ENCODE results near the gene MFGE8. TPM values are rescaled to one million over a fixed set of nuclear protein-coding genes. Genes with fewer than 3 reads are reported as not detected.

The MFGE8 gene
- polyA plus RNA-seq, 1 of the 3 experiments (the other 2 are of a cell fraction): 247 TPM

DNA sequence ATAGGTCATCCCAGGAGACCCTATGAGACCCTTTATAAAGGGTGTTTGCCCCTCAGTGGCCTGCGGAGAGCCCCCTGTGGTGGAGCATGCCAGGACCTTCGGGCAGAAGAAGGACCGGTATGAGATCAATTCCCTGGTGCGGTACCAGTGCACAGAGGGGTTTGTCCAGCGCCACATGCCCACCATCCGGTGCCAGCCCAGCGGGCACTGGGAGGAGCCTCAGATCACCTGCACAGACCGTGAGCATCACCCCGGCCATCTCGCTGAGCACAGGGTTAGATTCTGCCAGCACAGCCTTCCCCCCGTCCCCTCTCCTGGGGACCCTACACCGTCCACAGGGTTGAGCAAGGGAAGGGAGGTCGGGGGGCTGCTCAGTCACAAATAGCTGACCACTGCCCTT, 39.4 kb downstream of the MFGE8 start:
- H4K20me1 ChIP-seq (ENCODE audit: insufficient read depth): no peaks in the 10 kb centered on the region
- no peaks in the 10 kb centered on the region for H3K36me3 ChIP-seq (replicated peaks in 1 of 2; ENCODE audit: control insufficient read depth in 1 of 2, insufficient read depth in 2 of 2, low read length in 1 of 2)
- TF ChIP-seq TEAD4 (IDR thresholded peaks at IDR 0.05; ENCODE audit: borderline replicate concordance, insufficient read depth) (no peak), YY1 (IDR thresholded peaks at IDR 0.05; ENCODE audit: low read depth) (no peak), NFIC (IDR thresholded peaks at IDR 0.05; ENCODE audit: borderline replicate concordance) (no peak), EZH2phosphoT487 (IDR thresholded peaks at IDR 0.05; ENCODE audit: borderline replicate concordance, low read depth) (no peak), GABPA (IDR thresholded peaks at IDR 0.05; ENCODE audit: low read depth) (no peak), RXRA (IDR thresholded peaks at IDR 0.05; ENCODE audit: borderline replicate concordance, low read depth) (no peak), SMC3 (IDR thresholded peaks at IDR 0.05; ENCODE audit: low read depth, low read length) (no peak), RAD21 (IDR thresholded peaks at IDR 0.05; ENCODE audit: low read length) (no peak), RCOR1 (IDR thresholded peaks at IDR 0.05; ENCODE audit: low read length) (no peak), SIN3A (IDR thresholded peaks at IDR 0.05; ENCODE audit: borderline replicate concordance, low read depth, low read length) (no peak), GATA2 (CRISPR knock-in tag; IDR thresholded peaks at IDR 0.05) (no peak), POLR2AphosphoS5 (IDR thresholded peaks at IDR 0.05; ENCODE audit: low read depth, low read length) (no peak), TCF12 (IDR thresholded peaks at IDR 0.05) (no peak), CHD2 (IDR thresholded peaks at IDR 0.05; ENCODE audit: low read length, partially characterized antibody) (no peak)
- TF ChIP-seq, protein P1, sequence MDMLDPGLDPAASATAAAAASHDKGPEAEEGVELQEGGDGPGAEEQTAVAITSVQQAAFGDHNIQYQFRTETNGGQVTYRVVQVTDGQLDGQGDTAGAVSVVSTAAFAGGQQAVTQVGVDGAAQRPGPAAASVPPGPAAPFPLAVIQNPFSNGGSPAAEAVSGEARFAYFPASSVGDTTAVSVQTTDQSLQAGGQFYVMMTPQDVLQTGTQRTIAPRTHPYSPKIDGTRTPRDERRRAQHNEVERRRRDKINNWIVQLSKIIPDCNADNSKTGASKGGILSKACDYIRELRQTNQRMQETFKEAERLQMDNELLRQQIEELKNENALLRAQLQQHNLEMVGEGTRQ (IDR thresholded peaks at IDR 0.05; ENCODE audit: borderline replicate concordance, low read depth, low read length): no peak
- TF ChIP-seq, protein P2, sequence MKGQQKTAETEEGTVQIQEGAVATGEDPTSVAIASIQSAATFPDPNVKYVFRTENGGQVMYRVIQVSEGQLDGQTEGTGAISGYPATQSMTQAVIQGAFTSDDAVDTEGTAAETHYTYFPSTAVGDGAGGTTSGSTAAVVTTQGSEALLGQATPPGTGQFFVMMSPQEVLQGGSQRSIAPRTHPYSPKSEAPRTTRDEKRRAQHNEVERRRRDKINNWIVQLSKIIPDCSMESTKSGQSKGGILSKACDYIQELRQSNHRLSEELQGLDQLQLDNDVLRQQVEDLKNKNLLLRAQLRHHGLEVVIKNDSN (IDR thresholded peaks at IDR 0.05; ENCODE audit: borderline replicate concordance, low read depth): no peak
- TF ChIP-seq, protein P3, sequence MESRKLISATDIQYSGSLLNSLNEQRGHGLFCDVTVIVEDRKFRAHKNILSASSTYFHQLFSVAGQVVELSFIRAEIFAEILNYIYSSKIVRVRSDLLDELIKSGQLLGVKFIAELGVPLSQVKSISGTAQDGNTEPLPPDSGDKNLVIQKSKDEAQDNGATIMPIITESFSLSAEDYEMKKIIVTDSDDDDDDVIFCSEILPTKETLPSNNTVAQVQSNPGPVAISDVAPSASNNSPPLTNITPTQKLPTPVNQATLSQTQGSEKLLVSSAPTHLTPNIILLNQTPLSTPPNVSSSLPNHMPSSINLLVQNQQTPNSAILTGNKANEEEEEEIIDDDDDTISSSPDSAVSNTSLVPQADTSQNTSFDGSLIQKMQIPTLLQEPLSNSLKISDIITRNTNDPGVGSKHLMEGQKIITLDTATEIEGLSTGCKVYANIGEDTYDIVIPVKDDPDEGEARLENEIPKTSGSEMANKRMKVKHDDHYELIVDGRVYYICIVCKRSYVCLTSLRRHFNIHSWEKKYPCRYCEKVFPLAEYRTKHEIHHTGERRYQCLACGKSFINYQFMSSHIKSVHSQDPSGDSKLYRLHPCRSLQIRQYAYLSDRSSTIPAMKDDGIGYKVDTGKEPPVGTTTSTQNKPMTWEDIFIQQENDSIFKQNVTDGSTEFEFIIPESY (IDR thresholded peaks at IDR 0.05; ENCODE audit: borderline replicate concordance, low read depth): no peak
- TF ChIP-seq, protein P4, sequence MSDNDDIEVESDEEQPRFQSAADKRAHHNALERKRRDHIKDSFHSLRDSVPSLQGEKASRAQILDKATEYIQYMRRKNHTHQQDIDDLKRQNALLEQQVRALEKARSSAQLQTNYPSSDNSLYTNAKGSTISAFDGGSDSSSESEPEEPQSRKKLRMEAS (IDR thresholded peaks at IDR 0.05; ENCODE audit: low read depth): no peak
- TF ChIP-seq, protein P5, sequence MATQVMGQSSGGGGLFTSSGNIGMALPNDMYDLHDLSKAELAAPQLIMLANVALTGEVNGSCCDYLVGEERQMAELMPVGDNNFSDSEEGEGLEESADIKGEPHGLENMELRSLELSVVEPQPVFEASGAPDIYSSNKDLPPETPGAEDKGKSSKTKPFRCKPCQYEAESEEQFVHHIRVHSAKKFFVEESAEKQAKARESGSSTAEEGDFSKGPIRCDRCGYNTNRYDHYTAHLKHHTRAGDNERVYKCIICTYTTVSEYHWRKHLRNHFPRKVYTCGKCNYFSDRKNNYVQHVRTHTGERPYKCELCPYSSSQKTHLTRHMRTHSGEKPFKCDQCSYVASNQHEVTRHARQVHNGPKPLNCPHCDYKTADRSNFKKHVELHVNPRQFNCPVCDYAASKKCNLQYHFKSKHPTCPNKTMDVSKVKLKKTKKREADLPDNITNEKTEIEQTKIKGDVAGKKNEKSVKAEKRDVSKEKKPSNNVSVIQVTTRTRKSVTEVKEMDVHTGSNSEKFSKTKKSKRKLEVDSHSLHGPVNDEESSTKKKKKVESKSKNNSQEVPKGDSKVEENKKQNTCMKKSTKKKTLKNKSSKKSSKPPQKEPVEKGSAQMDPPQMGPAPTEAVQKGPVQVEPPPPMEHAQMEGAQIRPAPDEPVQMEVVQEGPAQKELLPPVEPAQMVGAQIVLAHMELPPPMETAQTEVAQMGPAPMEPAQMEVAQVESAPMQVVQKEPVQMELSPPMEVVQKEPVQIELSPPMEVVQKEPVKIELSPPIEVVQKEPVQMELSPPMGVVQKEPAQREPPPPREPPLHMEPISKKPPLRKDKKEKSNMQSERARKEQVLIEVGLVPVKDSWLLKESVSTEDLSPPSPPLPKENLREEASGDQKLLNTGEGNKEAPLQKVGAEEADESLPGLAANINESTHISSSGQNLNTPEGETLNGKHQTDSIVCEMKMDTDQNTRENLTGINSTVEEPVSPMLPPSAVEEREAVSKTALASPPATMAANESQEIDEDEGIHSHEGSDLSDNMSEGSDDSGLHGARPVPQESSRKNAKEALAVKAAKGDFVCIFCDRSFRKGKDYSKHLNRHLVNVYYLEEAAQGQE (IDR thresholded peaks at IDR 0.05; ENCODE audit: low read depth, low read length): no peak
- TF ChIP-seq, protein P6, sequence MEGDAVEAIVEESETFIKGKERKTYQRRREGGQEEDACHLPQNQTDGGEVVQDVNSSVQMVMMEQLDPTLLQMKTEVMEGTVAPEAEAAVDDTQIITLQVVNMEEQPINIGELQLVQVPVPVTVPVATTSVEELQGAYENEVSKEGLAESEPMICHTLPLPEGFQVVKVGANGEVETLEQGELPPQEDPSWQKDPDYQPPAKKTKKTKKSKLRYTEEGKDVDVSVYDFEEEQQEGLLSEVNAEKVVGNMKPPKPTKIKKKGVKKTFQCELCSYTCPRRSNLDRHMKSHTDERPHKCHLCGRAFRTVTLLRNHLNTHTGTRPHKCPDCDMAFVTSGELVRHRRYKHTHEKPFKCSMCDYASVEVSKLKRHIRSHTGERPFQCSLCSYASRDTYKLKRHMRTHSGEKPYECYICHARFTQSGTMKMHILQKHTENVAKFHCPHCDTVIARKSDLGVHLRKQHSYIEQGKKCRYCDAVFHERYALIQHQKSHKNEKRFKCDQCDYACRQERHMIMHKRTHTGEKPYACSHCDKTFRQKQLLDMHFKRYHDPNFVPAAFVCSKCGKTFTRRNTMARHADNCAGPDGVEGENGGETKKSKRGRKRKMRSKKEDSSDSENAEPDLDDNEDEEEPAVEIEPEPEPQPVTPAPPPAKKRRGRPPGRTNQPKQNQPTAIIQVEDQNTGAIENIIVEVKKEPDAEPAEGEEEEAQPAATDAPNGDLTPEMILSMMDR (IDR thresholded peaks at IDR 0.05): no peak
- H3K9me3 ChIP-seq: no peaks in the 10 kb centered on the region
- no peaks in the 10 kb centered on the region for H3K4me1 ChIP-seq (ENCODE audit: control insufficient read depth in 1 of 2, insufficient read depth in 2 of 2, low read depth in 1 of 2, low read length in 1 of 2)
- H3F3A ChIP-seq (replicated peaks; ENCODE audit: insufficient read depth): no peaks in the 10 kb centered on the region
- no peaks in the 10 kb centered on the region for H3K79me2 ChIP-seq (ENCODE audit: insufficient read depth)
- 61% methylated on average over 5 of the region's 13 CpGs for WGBS (ENCODE audit: low lambda C conversion rate)
- no peak for DNase-seq
- H3K4me3 ChIP-seq (ENCODE audit: low read depth in 2 of 2, low read length in 1 of 2): no peak overlapping the region
- no peaks in the 10 kb centered on the region for H3K9me2 ChIP-seq
- no peak overlapping the region for H3K9ac ChIP-seq
- ChIA-PET POLR2A (no interaction called here), CTCF (no interaction called here)
- no peak overlapping the region for H2AFZ ChIP-seq (ENCODE audit: low read depth)
- H3K4me2 ChIP-seq: no peak overlapping the region
- no peak overlapping the region for H3K27ac ChIP-seq (ENCODE audit: low read depth in 2 of 2, low read length in 1 of 2)
- peaks cover 14% of the 10 kb centered on the region; the same call in 1 of the 2 replicates for H3K27me3 ChIP-seq (ENCODE audit: insufficient read depth)

Data from SK-N-SH (cell line).